Measurements from ENCODE around the gene EQTN. TPM values are rescaled to one million over a fixed set of nuclear protein-coding genes. Genes with fewer than 3 reads are reported as not detected.

Gene EQTN
- total RNA-seq, 1 donor from 2014 or later: 1.2 TPM

GRCh38 chr9:27280860-27281259 lies 16.1 kb downstream of the EQTN start:
- no peaks in the 10 kb centered on the region for H3K36me3 Mint-ChIP-seq
- no peak overlapping the region for H3K4me3 Mint-ChIP-seq
- H3K27ac Mint-ChIP-seq: no peak overlapping the region
- peaks cover 10% of the 10 kb centered on the region for H3K4me1 Mint-ChIP-seq
- H3K27me3 Mint-ChIP-seq (ENCODE audit: low read depth): no peaks in the 10 kb centered on the region
- H3K9me3 Mint-ChIP-seq: no peaks in the 10 kb centered on the region
- TF ChIP-seq CTCF (IDR thresholded peaks at IDR 0.05; ENCODE audit: unreplicated experiment): no peak
- no peak for DNase-seq (ENCODE audit: low spot score in 2 of 2, unreplicated experiment in 2 of 2)

- no peak for DNase-seq (ENCODE audit: low spot score in 2 of 2, unreplicated experiment in 2 of 2)
- no peaks in the 10 kb centered on the region for H3K9me3 Mint-ChIP-seq
- H3K4me1 Mint-ChIP-seq: peaks cover 10% of the 10 kb centered on the region
- no peak for TF ChIP-seq CTCF (IDR thresholded peaks at IDR 0.05; ENCODE audit: unreplicated experiment)
- no peak overlapping the region for H3K27ac Mint-ChIP-seq
- H3K4me3 Mint-ChIP-seq: no peak overlapping the region
- no peaks in the 10 kb centered on the region for H3K36me3 Mint-ChIP-seq
- no peaks in the 10 kb centered on the region for H3K27me3 Mint-ChIP-seq (ENCODE audit: low read depth)
These were observed 16.7 kb downstream of the EQTN start for GRCh38 chr9:27280249-27280648.

- Mint-ChIP-seq H3K4me1 (peaks cover 10% of the 10 kb centered on the region), H3K27ac (no peak overlapping the region), H3K9me3 (no peaks in the 10 kb centered on the region), H3K36me3 (no peaks in the 10 kb centered on the region), H3K27me3 (ENCODE audit: low read depth) (no peaks in the 10 kb centered on the region), H3K4me3 (no peak overlapping the region)
- DNase-seq (ENCODE audit: low spot score in 2 of 2, unreplicated experiment in 2 of 2): no peak
- TF ChIP-seq CTCF (IDR thresholded peaks at IDR 0.05; ENCODE audit: unreplicated experiment): no peak
These were observed 17.3 kb downstream of the EQTN start for GRCh38 chr9:27279611-27280010.

GRCh38 chr9:27278374-27278773 lies 18.6 kb downstream of the EQTN start:
- H3K36me3 Mint-ChIP-seq: no peaks in the 10 kb centered on the region
- DNase-seq (ENCODE audit: low spot score in 2 of 2, unreplicated experiment in 2 of 2): no peak
- H3K27me3 Mint-ChIP-seq (ENCODE audit: low read depth): no peaks in the 10 kb centered on the region
- H3K4me3 Mint-ChIP-seq: no peak overlapping the region
- H3K4me1 Mint-ChIP-seq: peaks cover 10% of the 10 kb centered on the region
- H3K9me3 Mint-ChIP-seq: no peaks in the 10 kb centered on the region
- no peak for TF ChIP-seq CTCF (IDR thresholded peaks at IDR 0.05; ENCODE audit: unreplicated experiment)
- H3K27ac Mint-ChIP-seq: no peak overlapping the region

- peak overlapping the region; percentile 17 for H3K4me3 Mint-ChIP-seq
- no peaks in the 10 kb centered on the region for H3K36me3 Mint-ChIP-seq
- peaks cover 10% of the 10 kb centered on the region for H3K4me1 Mint-ChIP-seq
- H3K27me3 Mint-ChIP-seq (ENCODE audit: low read depth): no peaks in the 10 kb centered on the region
- no peaks in the 10 kb centered on the region for H3K9me3 Mint-ChIP-seq
- no peak overlapping the region for H3K27ac Mint-ChIP-seq
- DNase-seq (ENCODE audit: low spot score in 2 of 2, unreplicated experiment in 2 of 2): no peak
- peak; percentile 95 for TF ChIP-seq CTCF (IDR thresholded peaks at IDR 0.05; ENCODE audit: unreplicated experiment)
These were observed 20.5 kb downstream of the EQTN start for GRCh38 chr9:27276193-27277030.

Data from mesothelial cell of epicardium (in vitro differentiated cells).